CD4-positive, alpha-beta T cell treated with Interleukin-6 for 4 hours (primary cell): ENCODE results near the gene GNA12.
A peak's percentile ranks its signal among the peaks of the same experiment; 100 is the strongest.
"Not testable (repeated sequence)": the region's sequence is repeated elsewhere in the genome, so short reads cannot be mapped to it uniquely, and the experiment has no call there.

Source experiments
- DNase-seq: peaks from one replicate; pipeline ENCODE4 v3.0.0-alpha.2; 2020; ENCODE audit warnings: mixed read lengths

Gene GNA12

GRCh38 chr7:2864204-2864985 is 20.3 kb upstream of the GNA12 start:
- DNase-seq, result no peak

- DNase-seq, result peak; percentile 78
Observed at GRCh38 chr7:2863461-2864066, 19.5 kb upstream of the GNA12 start.

- DNase-seq, result peak; percentile 34
Observed at GRCh38 chr7:2862831-2863361, 18.8 kb upstream of the GNA12 start.

- no peak for DNase-seq
Observed at GRCh38 chr7:2861509-2861908, 17.4 kb upstream of the GNA12 start.

GRCh38 chr7:2860627-2861133 is 16.6 kb upstream of the GNA12 start:
- DNase-seq, result no peak

GRCh38 chr7:2859952-2860351 is 15.8 kb upstream of the GNA12 start:
- DNase-seq, result no peak

- DNase-seq, result no peak
Observed at GRCh38 chr7:2858621-2859020, 14.5 kb upstream of the GNA12 start.

- no peak for DNase-seq
Observed at GRCh38 chr7:2856388-2857169, 12.5 kb upstream of the GNA12 start.

- no peak for DNase-seq
Observed at GRCh38 chr7:2855386-2855785, 11.3 kb upstream of the GNA12 start.

- not testable (repeated sequence) for DNase-seq
Observed at GRCh38 chr7:2853552-2853951, 9.4 kb upstream of the GNA12 start.

- no peak for DNase-seq
Observed at GRCh38 chr7:2853147-2853546, 9.0 kb upstream of the GNA12 start.

GRCh38 chr7:2851497-2851896 is 7.4 kb upstream of the GNA12 start:
- DNase-seq, result no peak

- no peak for DNase-seq
Observed at GRCh38 chr7:2849941-2850766, 6.0 kb upstream of the GNA12 start.

- DNase-seq, result no peak
Observed at GRCh38 chr7:2845034-2845592, 1.0 kb upstream of the GNA12 start.

GRCh38 chr7:2843711-2844152 is 376 bp downstream of the GNA12 start:
- DNase-seq, result peak; percentile 52

- DNase-seq, result no peak
Observed at GRCh38 chr7:2843191-2843685, 870 bp downstream of the GNA12 start.

- DNase-seq, result no peak
Observed at GRCh38 chr7:2841907-2842306, 2.2 kb downstream of the GNA12 start.

- DNase-seq, result no peak
Observed at GRCh38 chr7:2840458-2840857, 3.6 kb downstream of the GNA12 start.

- DNase-seq, result no peak
Observed at GRCh38 chr7:2838873-2839578, 5.1 kb downstream of the GNA12 start.

GRCh38 chr7:2838451-2838850 is 5.7 kb downstream of the GNA12 start:
- no peak for DNase-seq

- no peak for DNase-seq
Observed at GRCh38 chr7:2837496-2837895, 6.6 kb downstream of the GNA12 start.
